NCI-H446 (cell line): ENCODE data around the gene SLC22A2.
"Not testable (repeated sequence)": the region's sequence is repeated elsewhere in the genome, so short reads cannot be mapped to it uniquely, and the experiment has no call there.

Source experiments
- DNase-seq, 2 experiments: peaks; one replicate each; lab custom pipeline; 2025; lab: John Stamatoyannopoulos, UW

The SLC22A2 gene

GRCh38 chr6:160258346-160259142 is at the start of gene SLC22A2:
Gene SLC22A2, minus strand, starts transcription at chr6:160258821. Its CDS starts 64 bp downstream, at chr6:160258757.
- DNase-seq, result no peak

- no peak for DNase-seq
Observed at GRCh38 chr6:160305926-160306713, 47.5 kb upstream of the SLC22A2 start.

GRCh38 chr6:160303806-160304205 is 45.2 kb upstream of the SLC22A2 start:
- no peak for DNase-seq

- not testable (repeated sequence) for DNase-seq
Observed at GRCh38 chr6:160302431-160303082, 43.9 kb upstream of the SLC22A2 start.

- no peak for DNase-seq
Observed at GRCh38 chr6:160301339-160301738, 42.7 kb upstream of the SLC22A2 start.

GRCh38 chr6:160300076-160300695 is 41.6 kb upstream of the SLC22A2 start:
- DNase-seq, result no peak

- DNase-seq, result no peak
Observed at GRCh38 chr6:160299559-160299958, 40.9 kb upstream of the SLC22A2 start.

GRCh38 chr6:160298121-160298520 is 39.5 kb upstream of the SLC22A2 start:
- DNase-seq, result no peak

GRCh38 chr6:160297310-160297709 is 38.7 kb upstream of the SLC22A2 start:
- DNase-seq, result no peak

GRCh38 chr6:160293844-160294243 is 35.2 kb upstream of the SLC22A2 start:
- DNase-seq, result no peak

GRCh38 chr6:160285541-160286105 is 27.0 kb upstream of the SLC22A2 start:
- no peak for DNase-seq

GRCh38 chr6:160284575-160284974 is 26.0 kb upstream of the SLC22A2 start:
- no peak for DNase-seq

- no peak for DNase-seq
Observed at GRCh38 chr6:160282444-160282843, 23.8 kb upstream of the SLC22A2 start.

- DNase-seq, result no peak
Observed at GRCh38 chr6:160279850-160280249, 21.2 kb upstream of the SLC22A2 start.

GRCh38 chr6:160278786-160279310 is 20.2 kb upstream of the SLC22A2 start:
- DNase-seq, result no peak

GRCh38 chr6:160278311-160278710 is 19.7 kb upstream of the SLC22A2 start:
- DNase-seq, result no peak

- no peak for DNase-seq
Observed at GRCh38 chr6:160277546-160277945, 18.9 kb upstream of the SLC22A2 start.

GRCh38 chr6:160277144-160277543 is 18.5 kb upstream of the SLC22A2 start:
- DNase-seq, result no peak

- no peak for DNase-seq
Observed at GRCh38 chr6:160276126-160276525, 17.5 kb upstream of the SLC22A2 start.

GRCh38 chr6:160275511-160276003 is 16.9 kb upstream of the SLC22A2 start:
- DNase-seq, result no peak

- DNase-seq, result no peak
Observed at GRCh38 chr6:160274871-160275510, 16.4 kb upstream of the SLC22A2 start.
